ENCODE measurements around the gene DNAJA2.

DNA sequence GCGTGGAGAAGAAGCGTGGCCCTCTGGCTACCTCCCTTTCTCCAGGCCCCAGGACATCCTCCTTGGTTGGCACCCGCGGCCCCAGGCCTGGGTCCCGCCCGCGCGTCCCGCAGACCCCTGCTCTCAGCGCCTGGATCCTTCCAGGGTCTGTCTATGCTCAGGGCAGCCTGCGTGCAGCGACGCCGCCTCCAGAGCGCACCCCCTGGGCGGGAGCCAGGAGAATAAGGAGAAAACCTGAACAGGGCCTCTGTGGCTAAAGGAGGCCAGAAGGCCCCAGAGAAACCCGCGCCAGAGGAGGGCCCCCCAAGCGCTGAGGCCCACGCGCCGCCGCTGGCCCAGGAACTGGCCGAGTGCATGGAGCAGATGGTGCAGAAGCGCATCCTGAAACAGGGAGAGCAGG, 40.4 kb upstream of the DNAJA2 start:
- TF ChIP-seq YY1 (tag by site-specific recombination; IDR thresholded peaks at IDR 0.05), result no peak
- TF ChIP-seq, protein P1, sequence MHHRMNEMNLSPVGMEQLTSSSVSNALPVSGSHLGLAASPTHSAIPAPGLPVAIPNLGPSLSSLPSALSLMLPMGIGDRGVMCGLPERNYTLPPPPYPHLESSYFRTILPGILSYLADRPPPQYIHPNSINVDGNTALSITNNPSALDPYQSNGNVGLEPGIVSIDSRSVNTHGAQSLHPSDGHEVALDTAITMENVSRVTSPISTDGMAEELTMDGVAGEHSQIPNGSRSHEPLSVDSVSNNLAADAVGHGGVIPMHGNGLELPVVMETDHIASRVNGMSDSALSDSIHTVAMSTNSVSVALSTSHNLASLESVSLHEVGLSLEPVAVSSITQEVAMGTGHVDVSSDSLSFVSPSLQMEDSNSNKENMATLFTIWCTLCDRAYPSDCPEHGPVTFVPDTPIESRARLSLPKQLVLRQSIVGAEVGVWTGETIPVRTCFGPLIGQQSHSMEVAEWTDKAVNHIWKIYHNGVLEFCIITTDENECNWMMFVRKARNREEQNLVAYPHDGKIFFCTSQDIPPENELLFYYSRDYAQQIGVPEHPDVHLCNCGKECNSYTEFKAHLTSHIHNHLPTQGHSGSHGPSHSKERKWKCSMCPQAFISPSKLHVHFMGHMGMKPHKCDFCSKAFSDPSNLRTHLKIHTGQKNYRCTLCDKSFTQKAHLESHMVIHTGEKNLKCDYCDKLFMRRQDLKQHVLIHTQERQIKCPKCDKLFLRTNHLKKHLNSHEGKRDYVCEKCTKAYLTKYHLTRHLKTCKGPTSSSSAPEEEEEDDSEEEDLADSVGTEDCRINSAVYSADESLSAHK (tag by site-specific recombination; IDR thresholded peaks at IDR 0.05), result no peak
- TF ChIP-seq ZNF776 (tag by site-specific recombination; IDR thresholded peaks at IDR 0.05; ENCODE audit: borderline replicate concordance), result no peak
- TF ChIP-seq, protein P2, sequence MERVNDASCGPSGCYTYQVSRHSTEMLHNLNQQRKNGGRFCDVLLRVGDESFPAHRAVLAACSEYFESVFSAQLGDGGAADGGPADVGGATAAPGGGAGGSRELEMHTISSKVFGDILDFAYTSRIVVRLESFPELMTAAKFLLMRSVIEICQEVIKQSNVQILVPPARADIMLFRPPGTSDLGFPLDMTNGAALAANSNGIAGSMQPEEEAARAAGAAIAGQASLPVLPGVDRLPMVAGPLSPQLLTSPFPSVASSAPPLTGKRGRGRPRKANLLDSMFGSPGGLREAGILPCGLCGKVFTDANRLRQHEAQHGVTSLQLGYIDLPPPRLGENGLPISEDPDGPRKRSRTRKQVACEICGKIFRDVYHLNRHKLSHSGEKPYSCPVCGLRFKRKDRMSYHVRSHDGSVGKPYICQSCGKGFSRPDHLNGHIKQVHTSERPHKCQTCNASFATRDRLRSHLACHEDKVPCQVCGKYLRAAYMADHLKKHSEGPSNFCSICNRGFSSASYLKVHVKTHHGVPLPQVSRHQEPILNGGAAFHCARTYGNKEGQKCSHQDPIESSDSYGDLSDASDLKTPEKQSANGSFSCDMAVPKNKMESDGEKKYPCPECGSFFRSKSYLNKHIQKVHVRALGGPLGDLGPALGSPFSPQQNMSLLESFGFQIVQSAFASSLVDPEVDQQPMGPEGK (tag by site-specific recombination; IDR thresholded peaks at IDR 0.05), result no peak
- TF ChIP-seq, protein P3, sequence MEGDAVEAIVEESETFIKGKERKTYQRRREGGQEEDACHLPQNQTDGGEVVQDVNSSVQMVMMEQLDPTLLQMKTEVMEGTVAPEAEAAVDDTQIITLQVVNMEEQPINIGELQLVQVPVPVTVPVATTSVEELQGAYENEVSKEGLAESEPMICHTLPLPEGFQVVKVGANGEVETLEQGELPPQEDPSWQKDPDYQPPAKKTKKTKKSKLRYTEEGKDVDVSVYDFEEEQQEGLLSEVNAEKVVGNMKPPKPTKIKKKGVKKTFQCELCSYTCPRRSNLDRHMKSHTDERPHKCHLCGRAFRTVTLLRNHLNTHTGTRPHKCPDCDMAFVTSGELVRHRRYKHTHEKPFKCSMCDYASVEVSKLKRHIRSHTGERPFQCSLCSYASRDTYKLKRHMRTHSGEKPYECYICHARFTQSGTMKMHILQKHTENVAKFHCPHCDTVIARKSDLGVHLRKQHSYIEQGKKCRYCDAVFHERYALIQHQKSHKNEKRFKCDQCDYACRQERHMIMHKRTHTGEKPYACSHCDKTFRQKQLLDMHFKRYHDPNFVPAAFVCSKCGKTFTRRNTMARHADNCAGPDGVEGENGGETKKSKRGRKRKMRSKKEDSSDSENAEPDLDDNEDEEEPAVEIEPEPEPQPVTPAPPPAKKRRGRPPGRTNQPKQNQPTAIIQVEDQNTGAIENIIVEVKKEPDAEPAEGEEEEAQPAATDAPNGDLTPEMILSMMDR (tag by site-specific recombination; IDR thresholded peaks at IDR 0.05), result no peak
- no peak for TF ChIP-seq ZNF335 (tag by site-specific recombination; conservative IDR thresholded peaks at IDR 0.05)
- TF ChIP-seq, protein P4, sequence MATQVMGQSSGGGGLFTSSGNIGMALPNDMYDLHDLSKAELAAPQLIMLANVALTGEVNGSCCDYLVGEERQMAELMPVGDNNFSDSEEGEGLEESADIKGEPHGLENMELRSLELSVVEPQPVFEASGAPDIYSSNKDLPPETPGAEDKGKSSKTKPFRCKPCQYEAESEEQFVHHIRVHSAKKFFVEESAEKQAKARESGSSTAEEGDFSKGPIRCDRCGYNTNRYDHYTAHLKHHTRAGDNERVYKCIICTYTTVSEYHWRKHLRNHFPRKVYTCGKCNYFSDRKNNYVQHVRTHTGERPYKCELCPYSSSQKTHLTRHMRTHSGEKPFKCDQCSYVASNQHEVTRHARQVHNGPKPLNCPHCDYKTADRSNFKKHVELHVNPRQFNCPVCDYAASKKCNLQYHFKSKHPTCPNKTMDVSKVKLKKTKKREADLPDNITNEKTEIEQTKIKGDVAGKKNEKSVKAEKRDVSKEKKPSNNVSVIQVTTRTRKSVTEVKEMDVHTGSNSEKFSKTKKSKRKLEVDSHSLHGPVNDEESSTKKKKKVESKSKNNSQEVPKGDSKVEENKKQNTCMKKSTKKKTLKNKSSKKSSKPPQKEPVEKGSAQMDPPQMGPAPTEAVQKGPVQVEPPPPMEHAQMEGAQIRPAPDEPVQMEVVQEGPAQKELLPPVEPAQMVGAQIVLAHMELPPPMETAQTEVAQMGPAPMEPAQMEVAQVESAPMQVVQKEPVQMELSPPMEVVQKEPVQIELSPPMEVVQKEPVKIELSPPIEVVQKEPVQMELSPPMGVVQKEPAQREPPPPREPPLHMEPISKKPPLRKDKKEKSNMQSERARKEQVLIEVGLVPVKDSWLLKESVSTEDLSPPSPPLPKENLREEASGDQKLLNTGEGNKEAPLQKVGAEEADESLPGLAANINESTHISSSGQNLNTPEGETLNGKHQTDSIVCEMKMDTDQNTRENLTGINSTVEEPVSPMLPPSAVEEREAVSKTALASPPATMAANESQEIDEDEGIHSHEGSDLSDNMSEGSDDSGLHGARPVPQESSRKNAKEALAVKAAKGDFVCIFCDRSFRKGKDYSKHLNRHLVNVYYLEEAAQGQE (tag by site-specific recombination; IDR thresholded peaks at IDR 0.05), result no peak
- TF ChIP-seq ZNF529 (tag by site-specific recombination; IDR thresholded peaks at IDR 0.05; ENCODE audit: insufficient replicate concordance), result no peak
- TF ChIP-seq ZFP69B (tag by site-specific recombination; IDR thresholded peaks at IDR 0.05), result no peak
- no peak for TF ChIP-seq ZEB2 (tag by site-specific recombination; IDR thresholded peaks at IDR 0.05)

All from HEK293 (cell line).